ENCODE results near the gene PMPCA.

DNA sequence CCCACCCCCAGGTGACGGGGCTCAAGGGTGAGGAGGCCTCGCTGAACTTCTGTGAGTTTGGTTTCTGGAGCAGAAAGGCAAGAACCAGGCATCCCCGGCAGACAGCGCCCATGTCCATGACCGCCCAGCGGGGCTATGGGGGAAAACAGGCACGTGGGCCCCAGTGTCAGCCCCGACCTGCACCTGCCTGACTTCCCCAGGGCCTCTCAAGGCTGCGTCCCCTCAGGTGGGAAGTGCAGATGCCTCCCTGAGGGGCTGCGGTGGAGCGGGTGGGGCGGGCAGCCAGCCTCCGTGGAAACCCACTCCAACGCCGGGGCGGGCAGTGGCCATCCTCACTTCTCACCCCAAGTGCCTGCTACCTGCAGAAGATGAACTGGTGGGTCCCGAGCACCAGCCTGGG, 30.1 kb upstream of the PMPCA start:
- TF ChIP-seq CTCF (IDR thresholded peaks at IDR 0.05 in 4 of 5, conservative IDR thresholded peaks at IDR 0.05 in 1 of 5), result no peak
- no peak for TF ChIP-seq POLR2A (IDR thresholded peaks at IDR 0.05)

Measured in gastrocnemius medialis (tissue), 4 donors.